ENCODE data around the gene MAG. TPM values are rescaled to one million over a fixed set of nuclear protein-coding genes. Genes with fewer than 3 reads are reported as not detected.

The MAG gene
- total RNA-seq, 1 experiment from 2014 or later, result not detected

GRCh38 chr19:35340431-35340830, 48.5 kb downstream of the MAG start:
- DNase-seq (ENCODE audit: extremely low read depth, low read depth), result no peak

- DNase-seq (ENCODE audit: extremely low read depth, low read depth), result no peak
These were observed 49.0 kb downstream of the MAG start for GRCh38 chr19:35341006-35341405.

DNA sequence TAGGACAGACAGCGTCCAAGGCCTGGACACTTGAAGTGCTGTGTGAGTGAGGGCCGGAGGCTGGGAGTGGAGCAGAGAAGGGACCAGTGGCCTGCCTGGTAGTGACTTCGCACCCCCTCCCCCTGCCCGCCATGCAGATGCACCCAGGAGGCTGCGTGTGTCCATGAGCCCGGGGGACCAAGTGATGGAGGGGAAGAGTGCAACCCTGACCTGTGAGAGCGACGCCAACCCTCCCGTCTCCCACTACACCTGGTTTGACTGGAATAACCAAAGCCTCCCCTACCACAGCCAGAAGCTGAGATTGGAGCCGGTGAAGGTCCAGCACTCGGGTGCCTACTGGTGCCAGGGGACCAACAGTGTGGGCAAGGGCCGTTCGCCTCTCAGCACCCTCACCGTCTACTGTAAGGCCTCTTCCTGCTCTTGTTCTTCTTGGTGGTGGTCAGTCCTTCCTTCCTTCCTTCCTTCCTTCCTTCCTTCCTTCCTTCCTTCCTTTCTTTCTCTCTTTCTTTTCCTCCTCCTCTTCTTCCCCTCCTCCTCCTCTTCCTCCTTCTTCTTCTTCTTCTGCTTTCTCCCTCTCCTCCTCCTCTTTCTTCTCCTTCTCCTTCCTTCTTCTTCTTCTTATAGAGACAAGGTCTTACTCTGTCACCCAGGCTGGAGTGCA, 49.7 kb downstream of the MAG start:
- DNase-seq (ENCODE audit: extremely low read depth, low read depth), result no peak

- no peak for DNase-seq (ENCODE audit: extremely low read depth, low read depth)
These were observed 50.5 kb downstream of the MAG start for GRCh38 chr19:35342430-35342829.

DNA sequence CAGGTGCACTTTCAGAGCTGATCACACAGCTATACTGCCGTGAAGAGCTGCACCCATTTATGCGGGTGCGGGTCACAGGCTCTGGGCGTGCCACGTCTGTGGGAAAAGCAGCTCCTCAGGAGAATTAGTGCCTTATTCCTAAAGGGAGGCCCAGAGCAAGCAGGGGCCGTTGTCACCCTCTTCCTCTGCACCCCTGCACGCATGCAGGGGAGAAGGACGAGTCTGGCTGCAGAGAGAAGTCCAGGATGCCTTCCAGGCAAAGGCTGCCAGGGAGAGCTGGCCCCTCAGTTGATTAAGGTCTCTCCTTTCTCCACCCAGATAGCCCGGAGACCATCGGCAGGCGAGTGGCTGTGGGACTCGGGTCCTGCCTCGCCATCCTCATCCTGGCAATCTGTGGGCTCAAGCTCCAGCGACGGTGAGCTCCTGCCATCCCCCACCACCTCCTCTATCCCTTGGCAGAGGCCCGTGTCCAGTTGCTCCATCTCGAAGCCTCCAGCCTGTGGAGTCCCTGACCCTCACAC, 52.6 kb downstream of the MAG start:
- no peak for DNase-seq (ENCODE audit: extremely low read depth, low read depth)

DNA sequence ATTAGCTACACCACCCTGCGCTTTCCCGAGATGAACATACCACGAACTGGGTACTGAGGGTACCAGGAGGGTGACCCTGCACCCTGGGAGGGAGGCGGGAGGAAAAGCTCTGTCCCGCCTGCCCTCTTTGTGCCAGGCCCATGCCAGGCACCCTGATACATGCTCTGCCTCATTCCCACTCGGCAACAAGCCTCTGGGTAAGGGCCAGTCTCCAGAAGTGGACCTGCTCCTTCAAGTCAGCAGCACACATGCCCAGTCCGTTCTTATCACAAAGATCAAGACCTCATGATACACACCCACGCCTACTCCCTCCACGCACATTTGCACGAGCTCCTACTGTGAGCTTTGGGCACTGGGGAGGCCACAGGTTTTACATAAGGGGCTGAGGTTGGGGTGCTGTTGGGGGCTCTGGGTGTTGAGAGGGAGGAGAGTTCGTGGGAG, 53.7 kb downstream of the MAG start:
- no peak for DNase-seq (ENCODE audit: extremely low read depth, low read depth)

GRCh38 chr19:35346193-35347052, 54.5 kb downstream of the MAG start:
- DNase-seq (ENCODE audit: extremely low read depth, low read depth), result no peak

- DNase-seq (ENCODE audit: extremely low read depth, low read depth), result no peak
These were observed 55.4 kb downstream of the MAG start, which contains the start of gene FFAR1 for GRCh38 chr19:35347171-35347929. FFAR1 (plus strand) TSS chr19:35347902; CDS start chr19:35351552, 3,650 bp downstream.

DNA sequence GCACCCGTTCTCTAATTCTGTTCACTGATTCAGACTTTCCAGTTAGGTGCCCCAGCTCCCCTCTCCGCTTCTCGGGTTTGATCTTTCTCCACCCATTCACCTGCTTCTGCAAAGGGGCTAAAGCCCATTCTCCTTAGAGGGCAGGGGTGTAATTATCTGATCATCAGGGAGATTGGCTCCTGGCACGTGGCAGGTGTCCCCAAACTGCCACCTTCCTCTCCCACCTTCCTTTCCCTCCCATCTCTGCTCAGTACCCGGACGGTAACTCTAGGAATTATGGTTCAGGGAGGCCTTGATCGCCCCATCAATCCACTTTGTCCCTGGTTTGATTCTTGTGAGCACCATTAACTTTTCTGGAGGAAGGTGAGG, 56.0 kb downstream of the MAG start:
- DNase-seq (ENCODE audit: extremely low read depth, low read depth), result no peak

- no peak for DNase-seq (ENCODE audit: extremely low read depth, low read depth)
These were observed 57.1 kb downstream of the MAG start for GRCh38 chr19:35348911-35349611.

DNA sequence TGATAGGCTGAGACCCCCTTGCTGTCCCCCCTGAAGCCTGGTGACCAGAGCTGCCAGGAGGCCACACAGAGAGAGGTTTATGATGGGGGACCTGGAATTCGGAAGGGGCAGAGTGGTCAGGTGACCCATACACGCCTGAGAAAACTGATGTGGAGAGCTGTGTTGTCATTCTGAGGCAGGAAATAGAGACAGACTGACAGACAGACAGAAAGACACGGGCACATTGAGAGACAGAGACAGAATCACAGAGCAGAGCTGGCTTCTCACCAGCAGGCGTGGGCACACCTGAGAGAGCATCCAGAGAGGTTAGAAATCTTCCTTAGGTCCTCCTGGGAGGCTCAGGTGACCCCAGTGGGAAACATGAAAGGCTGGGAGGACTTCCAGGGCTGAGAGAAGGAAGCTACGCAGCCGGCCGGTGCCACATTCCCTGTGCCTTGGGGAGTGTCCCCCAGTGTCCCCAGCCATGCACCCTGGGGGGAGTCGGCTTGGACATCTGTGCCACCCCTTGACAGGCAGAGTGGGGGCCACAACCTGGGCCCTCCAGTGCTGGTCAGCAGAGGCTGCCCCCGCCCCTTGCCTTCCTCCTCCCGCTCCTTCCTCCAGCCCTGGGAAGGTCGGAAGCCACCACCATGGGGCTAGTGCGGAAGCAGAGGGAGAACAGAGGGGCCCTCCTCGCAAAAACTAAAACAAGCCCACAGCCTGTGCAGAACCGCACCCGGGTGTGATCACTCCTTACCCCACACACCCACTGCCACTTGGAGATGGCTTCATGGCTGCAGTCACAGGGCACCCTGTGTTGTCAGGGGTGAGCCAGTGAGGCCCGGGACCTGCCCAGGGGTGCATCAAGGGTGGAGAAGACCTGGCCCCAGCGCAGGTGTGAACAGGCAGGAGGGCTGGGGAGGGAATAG, 57.9 kb downstream of the MAG start:
- DNase-seq (ENCODE audit: extremely low read depth, low read depth), result no peak

- no peak for DNase-seq (ENCODE audit: extremely low read depth, low read depth)
These were observed 58.6 kb downstream of the MAG start for GRCh38 chr19:35350591-35350990.

DNA sequence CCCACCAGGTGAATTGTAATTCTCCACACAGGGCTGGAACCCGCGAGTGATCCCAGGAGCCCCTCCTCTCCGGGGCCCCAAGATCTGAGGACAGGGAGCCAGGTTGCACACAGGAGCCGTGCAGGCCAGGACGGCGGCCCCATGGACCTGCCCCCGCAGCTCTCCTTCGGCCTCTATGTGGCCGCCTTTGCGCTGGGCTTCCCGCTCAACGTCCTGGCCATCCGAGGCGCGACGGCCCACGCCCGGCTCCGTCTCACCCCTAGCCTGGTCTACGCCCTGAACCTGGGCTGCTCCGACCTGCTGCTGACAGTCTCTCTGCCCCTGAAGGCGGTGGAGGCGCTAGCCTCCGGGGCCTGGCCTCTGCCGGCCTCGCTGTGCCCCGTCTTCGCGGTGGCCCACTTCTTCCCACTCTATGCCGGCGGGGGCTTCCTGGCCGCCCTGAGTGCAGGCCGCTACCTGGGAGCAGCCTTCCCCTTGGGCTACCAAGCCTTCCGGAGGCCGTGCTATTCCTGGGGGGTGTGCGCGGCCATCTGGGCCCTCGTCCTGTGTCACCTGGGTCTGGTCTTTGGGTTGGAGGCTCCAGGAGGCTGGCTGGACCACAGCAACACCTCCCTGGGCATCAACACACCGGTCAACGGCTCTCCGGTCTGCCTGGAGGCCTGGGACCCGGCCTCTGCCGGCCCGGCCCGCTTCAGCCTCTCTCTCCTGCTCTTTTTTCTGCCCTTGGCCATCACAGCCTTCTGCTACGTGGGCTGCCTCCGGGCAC, 59.6 kb downstream of the MAG start:
- DNase-seq (ENCODE audit: extremely low read depth, low read depth), result no peak

- no peak for DNase-seq (ENCODE audit: extremely low read depth, low read depth)
These were observed 60.2 kb downstream of the MAG start for GRCh38 chr19:35352177-35352447.

DNA sequence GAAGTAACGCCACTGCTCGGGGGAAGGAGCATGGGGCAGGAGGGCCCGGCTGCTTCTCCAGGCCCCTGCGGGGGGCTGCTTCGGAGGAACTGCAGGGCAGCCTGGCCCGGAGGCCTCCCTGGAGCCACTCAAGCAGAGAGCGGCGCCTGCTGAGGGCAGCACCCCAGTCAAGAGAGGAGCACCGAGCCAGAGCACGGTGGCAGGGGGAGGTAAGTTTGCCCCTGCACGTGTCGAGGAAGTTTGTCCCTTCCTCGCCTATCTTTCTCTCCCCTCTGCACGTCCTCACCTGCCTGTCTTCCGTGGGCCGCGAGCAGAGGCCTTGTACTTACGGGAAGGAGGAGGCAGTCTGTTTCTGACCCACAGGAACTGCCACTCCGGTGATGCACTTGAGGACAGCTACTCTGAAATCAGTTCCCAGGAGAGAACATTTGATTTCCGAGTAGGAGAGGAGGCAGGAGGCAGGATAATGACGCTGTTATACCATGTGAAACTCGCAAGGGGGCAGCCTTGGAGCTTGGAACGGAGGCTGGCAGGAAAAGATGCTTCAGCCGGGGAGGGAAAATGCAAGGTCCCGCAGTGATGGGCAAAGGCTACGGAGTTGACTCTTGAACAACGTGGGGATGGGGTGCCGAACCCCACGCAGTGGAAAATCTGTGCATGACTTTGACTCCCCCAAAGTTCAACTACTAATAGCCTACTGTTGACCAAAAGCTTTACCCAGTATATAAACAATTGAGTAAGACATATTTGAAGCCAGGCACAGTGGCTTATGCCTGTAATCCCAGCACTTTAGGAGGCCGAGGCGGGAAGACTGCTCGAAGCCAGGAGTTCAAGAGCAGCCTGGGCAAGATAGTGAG, 60.7 kb downstream of the MAG start:
- DNase-seq (ENCODE audit: extremely low read depth, low read depth), result peak; percentile 60

- DNase-seq (ENCODE audit: extremely low read depth, low read depth), result no peak
These were observed 61.7 kb downstream of the MAG start for GRCh38 chr19:35353635-35354034.

GRCh38 chr19:35354898-35355297, 62.9 kb downstream of the MAG start:
- no peak for DNase-seq (ENCODE audit: extremely low read depth, low read depth)
